A673 (cell line): ENCODE results near the gene EXOC3L1. TPM values are rescaled to one million over a fixed set of nuclear protein-coding genes. Genes with fewer than 3 reads are reported as not detected.

ENCODE experiments used
- BruUV-seq: library from RNA; stranded (reverse); fragments of 400-500 nt; replicated peaks from 2 replicates; lab custom pipeline; 2021; lab: Mats Ljungman, UMichigan
- CTCF ChIA-PET: fragments of 300-600 bp; sonication (Branson Sonifier 250); formaldehyde crosslinking; loops from one replicate; lab custom pipeline; 2022; ENCODE audit warnings: antibody characterized with exemption; lab: Charles Lee
- POLR2A ChIA-PET: fragments of 300-600 bp; sonication (Branson Sonifier 250); formaldehyde crosslinking; loops from one replicate; lab custom pipeline; 2022; ENCODE audit warnings: antibody characterized with exemption; ENCODE audit not compliant: low non-redundant PET; lab: Charles Lee
- DNase-seq: peaks from one replicate; pipeline ENCODE4 v3.0.0-alpha.2; 2015; ENCODE audit warnings: low spot score
- H3K27ac ChIP-seq: fragments of 200-600 bp; sonication (generic); 2 replicates; pipeline ENCODE4 v1.5.1; 2016; ENCODE audit warnings: mixed run types, low read depth, mild to moderate bottlenecking, mixed read lengths, antibody characterized with exemption, low read length; ENCODE audit not compliant: poor library complexity, severe bottlenecking
- H3K27me3 ChIP-seq: fragments of 200-600 bp; sonication (generic); replicated peaks from 2 replicates; pipeline ENCODE4 v1.6.1; 2017; ENCODE audit warnings: mixed run types, low read depth, mild to moderate bottlenecking, mixed read lengths, antibody characterized with exemption, low read length; ENCODE audit not compliant: insufficient read depth, poor library complexity
- H3K36me3 ChIP-seq: fragments of 200-600 bp; sonication (generic); 2 replicates; pipeline ENCODE4 v1.6.1; 2016; ENCODE audit warnings: mixed run types, mild to moderate bottlenecking, mixed read lengths, antibody characterized with exemption, low read length; ENCODE audit not compliant: insufficient read depth, poor library complexity, severe bottlenecking
- H3K4me1 ChIP-seq: fragments of 200-600 bp; sonication (generic); 2 replicates; pipeline ENCODE4 v1.6.1; 2017; ENCODE audit warnings: mixed run types, mild to moderate bottlenecking, mixed read lengths, antibody characterized with exemption, low read length; ENCODE audit not compliant: insufficient read depth, poor library complexity, severe bottlenecking
- H3K4me3 ChIP-seq: fragments of 200-600 bp; sonication (generic); 2 replicates; pipeline ENCODE4 v1.5.1; 2016; ENCODE audit warnings: low read depth, mixed run types, mild to moderate bottlenecking, mixed read lengths, low read length; ENCODE audit not compliant: poor library complexity, severe bottlenecking
- H3K9me3 ChIP-seq: fragments of 200-600 bp; sonication (generic); 2 replicates; pipeline ENCODE4 v1.6.1; 2016; ENCODE audit warnings: mixed run types, low read depth, mild to moderate bottlenecking, mixed read lengths, antibody characterized with exemption, low read length; ENCODE audit not compliant: poor library complexity, severe bottlenecking
- CTCF ChIP-seq: fragments of 300-800, 200-600 bp; sonication (generic); conservative IDR thresholded peaks from 2 replicates; pipeline ENCODE4 v1.5.1; 2017; ENCODE audit warnings: low read depth, mild to moderate bottlenecking, antibody characterized with exemption, low read length, moderate library complexity, mixed read lengths
- EZH2 ChIP-seq: fragments of 200-600 bp; sonication (generic); IDR thresholded peaks from 2 replicates; pipeline ENCODE4 v1.6.1; 2017; ENCODE audit warnings: borderline replicate concordance, low read depth, mild to moderate bottlenecking, mixed read lengths, antibody characterized with exemption, low read length; ENCODE audit not compliant: poor library complexity, severe bottlenecking
- intact Hi-C: fragments of 100-400 bp; cut with micrococcal nuclease; formaldehyde crosslinking; loops from one replicate; pipeline ENCODE4 v1.10.0; 2022; ENCODE audit not compliant: unreplicated experiment
- total RNA-seq: library from RNA; stranded (reverse); gene quantifications from 2 replicates; pipeline ENCODE4 v1.2.3, GENCODE V29; 2021

Gene EXOC3L1
- total RNA-seq, 1 experiment from 2014 or later = 0.32 TPM

GRCh38 chr16:67237396-67238277, 47.7 kb upstream of the EXOC3L1 start:
- no peaks in the 10 kb centered on the region for H3K27me3 ChIP-seq
- H3K9me3 ChIP-seq = no peaks in the 10 kb centered on the region
- no peak overlapping the region for H3K4me3 ChIP-seq
- H3K4me1 ChIP-seq = peaks cover 16% of the 10 kb centered on the region
- intact Hi-C loops = no loop called here
- DNase-seq = no peak
- peaks cover 45% of the 10 kb centered on the region for H3K36me3 ChIP-seq
- BruUV-seq = no TSS peak
- ChIA-PET CTCF (no interaction called here), POLR2A (no interaction called here)
- TF ChIP-seq EZH2 (no peak), CTCF (no peak)
- no peak overlapping the region for H3K27ac ChIP-seq

DNA sequence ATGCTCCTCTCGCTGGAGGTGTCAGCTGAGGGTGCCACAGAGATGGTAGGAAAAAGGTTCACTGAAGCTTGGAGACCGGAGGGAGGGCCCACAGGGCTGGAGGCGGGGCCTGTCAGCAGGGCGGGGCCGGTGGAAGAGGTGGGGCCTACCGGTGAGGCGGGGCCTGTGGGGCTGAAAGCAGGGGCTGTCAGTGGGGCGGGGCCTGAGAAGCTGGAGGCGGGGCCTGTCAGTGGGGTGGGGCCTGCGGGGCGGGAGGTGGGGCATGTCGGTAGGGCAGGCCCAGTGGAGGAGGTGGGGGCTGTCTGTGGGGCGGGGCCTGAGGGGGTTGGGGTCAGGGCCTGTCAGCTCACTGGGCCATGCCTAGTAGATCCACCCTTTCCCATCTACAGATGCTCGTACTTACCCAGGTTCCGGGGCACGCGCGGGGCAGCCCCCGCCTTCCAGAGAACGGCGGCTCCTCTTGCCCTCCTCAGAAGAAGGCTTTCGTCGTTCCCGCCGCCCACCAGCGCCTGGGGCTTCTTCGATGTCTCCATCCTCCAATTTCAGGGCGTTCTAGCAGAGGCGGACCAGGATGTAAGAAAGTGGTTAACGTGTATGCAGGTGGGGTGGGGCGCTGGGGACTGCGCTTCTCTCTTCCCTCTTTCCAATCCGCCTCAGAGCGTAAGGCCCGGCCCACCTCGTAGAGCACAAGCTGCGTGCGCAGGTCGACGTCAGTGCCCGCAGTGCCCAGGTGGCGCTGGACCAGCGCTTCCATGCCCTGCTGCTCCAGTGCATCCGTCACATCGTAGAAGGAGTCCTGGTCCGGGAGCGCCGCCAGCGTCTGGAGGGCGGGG, 46.8 kb upstream of the EXOC3L1 start:
- CTCF ChIA-PET = no interaction called here
- peak; percentile 87 for DNase-seq

More for the DNA sequence above, 46.8 kb upstream of the EXOC3L1 start:
- no TSS peak for BruUV-seq
- intact Hi-C loops = no loop called here
- Histone ChIP-seq H3K27ac (peak overlapping the region; percentile 68), H3K36me3 (peaks cover 52% of the 10 kb centered on the region), H3K4me1 (peaks cover 12% of the 10 kb centered on the region), H3K4me3 (peak overlapping the region; percentile 30), H3K27me3 (no peaks in the 10 kb centered on the region), H3K9me3 (no peaks in the 10 kb centered on the region)
- POLR2A ChIA-PET = no interaction called here
- TF ChIP-seq EZH2 (no peak), CTCF (no peak)
